Esophagus muscularis mucosa (tissue), 3 donors: Measurements from ENCODE around the gene OR5C1.

Experiments used
- CTCF ChIP-seq, 3 experiments: fragments of 200-600 bp in 2 of 3; fragments of 450-650 bp in 1 of 3; sonication (generic) in 2 of 3; IDR thresholded peaks; one replicate each; pipeline ENCODE4 v1.5.1; 2017 to 2019; ENCODE audit warnings: antibody characterized with exemption in 3 of 3, mild to moderate bottlenecking in 2 of 3, moderate library complexity in 1 of 3
- POLR2A ChIP-seq: fragments of 450-650 bp; IDR thresholded peaks from one replicate; pipeline ENCODE4 v1.6.1; 2017; ENCODE audit warnings: antibody characterized with exemption, moderate library complexity, mild to moderate bottlenecking, low read depth

GRCh38 chr9:122777935-122778627 lies 10.7 kb upstream of the OR5C1 start:
- TF ChIP-seq CTCF (IDR thresholded peaks at IDR 0.05) (no peak), POLR2A (no peak)
